Measurements from ENCODE around the gene NAT16. TPM values are rescaled to one million over a fixed set of nuclear protein-coding genes. Genes with fewer than 3 reads are reported as not detected.

Gene NAT16
- polyA plus RNA-seq, 1 of the 3 experiments (the other 2 are of a cell fraction), result 0.64 TPM

DNA sequence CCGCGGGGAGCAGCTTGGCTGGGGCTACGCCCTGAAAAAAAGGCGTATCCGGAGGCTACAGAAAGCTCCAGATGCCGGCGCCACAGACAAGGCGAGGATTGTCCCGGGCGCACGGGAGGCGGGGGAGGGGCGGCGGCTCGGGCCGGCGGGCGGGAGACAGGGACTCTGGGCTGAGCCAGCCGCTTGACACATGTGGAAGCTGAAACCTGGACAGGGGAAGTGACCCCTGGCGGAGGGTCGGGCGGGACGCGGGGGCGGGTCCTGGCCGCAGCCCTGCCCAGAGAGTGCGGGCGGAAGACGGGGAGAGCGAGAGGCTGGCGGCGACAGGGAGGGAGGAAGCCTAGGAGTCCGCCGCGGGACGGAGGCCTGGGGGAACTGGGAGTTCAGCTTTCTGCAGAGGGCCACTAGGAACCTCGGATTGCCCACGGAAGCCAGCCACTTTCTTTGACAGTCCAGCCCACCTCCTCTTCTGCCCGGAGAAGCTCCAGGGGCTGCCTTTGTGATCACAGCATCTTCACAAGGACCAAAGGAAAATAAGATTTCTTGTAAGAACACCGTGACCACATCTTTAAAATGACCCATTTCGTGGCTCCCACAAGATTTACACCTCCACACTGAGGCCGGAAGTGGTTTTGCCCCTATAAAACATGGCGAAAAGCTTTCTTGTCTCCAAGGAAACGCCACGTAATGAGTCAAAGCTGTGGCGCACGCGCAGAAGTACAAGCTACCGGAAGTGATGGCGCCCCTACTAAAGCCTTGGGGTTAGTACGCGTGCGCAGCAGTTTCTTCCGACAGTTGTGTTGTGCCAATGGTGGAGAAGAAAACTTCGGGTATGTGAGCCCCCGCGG is 37.5 kb upstream of the NAT16 start, which contains the start of the genes PLOD3 and ZNHIT1:
PLOD3 (minus strand) TSS at position 194 of the 848 bp plus-strand sequence. CDS start 307 bp downstream, outside the sequence.
ZNHIT1 (plus strand) TSS at position 778 of the 848 bp plus-strand sequence; CDS start at position 809, 31 bp downstream.
- H4K20me1 ChIP-seq (ENCODE audit: insufficient read depth), result peaks cover 5% of the 10 kb centered on the region
- H3K4me2 ChIP-seq, result peak within 1 kb of the TSS; percentile 95
- peak within 1 kb of the TSS; percentile 77 for H2AFZ ChIP-seq (ENCODE audit: low read depth)
- no peaks in the 10 kb centered on the region for H3K9me3 ChIP-seq
- WGBS (ENCODE audit: low lambda C conversion rate), result under 1% methylated on average over 35 of the region's 57 CpGs
- H3K27me3 ChIP-seq (ENCODE audit: insufficient read depth), result no peaks in the 10 kb centered on the region
- peaks cover 79% of the 10 kb centered on the region for H3K79me2 ChIP-seq (ENCODE audit: insufficient read depth)
- ChIA-PET POLR2A (interaction anchor here (0.6 to 4.1 kb wide), 26 partner anchors 8 to 1116 kb away, joined by 3 to 38 read pairs (median 4); partner anchors contain the start of genes AP4M1, CLDN15, FIS1 and MCM7), CTCF (interaction anchor here (0.7 to 7.6 kb wide), 25 partner anchors 9 to 512 kb away, joined by 3 to 60 read pairs (median 5); partner anchors contain the start of genes AP1S1, FIS1, MOGAT3 and POP7)
- peaks cover 8 to 27% of the 10 kb centered on the region in 2 experiments; a peak in 2 of 4 replicates for H3K4me1 ChIP-seq (ENCODE audit: control insufficient read depth in 1 of 2, insufficient read depth in 2 of 2, low read depth in 1 of 2, low read length in 1 of 2)
- peak within 1 kb of the TSS; percentile 93 to 95 for H3K27ac ChIP-seq (ENCODE audit: low read depth in 2 of 2, low read length in 1 of 2)
- H3K4me3 ChIP-seq (ENCODE audit: low read depth in 2 of 2, low read length in 1 of 2), result peak within 1 kb of the TSS; percentile 66 to 84
- no peaks in the 10 kb centered on the region for H3K9me2 ChIP-seq
- H3K9ac ChIP-seq, result peak within 1 kb of the TSS; percentile 81
- no peaks in the 10 kb centered on the region for H3F3A ChIP-seq (replicated peaks; ENCODE audit: insufficient read depth)
- peak; percentile 100 for DNase-seq
- H3K36me3 ChIP-seq (replicated peaks in 1 of 2; ENCODE audit: control insufficient read depth in 1 of 2, insufficient read depth in 2 of 2, low read length in 1 of 2), result peaks cover 9 to 20% of the 10 kb centered on the region in 2 experiments
- TF ChIP-seq RFX5 (IDR thresholded peaks at IDR 0.05; ENCODE audit: low read length) (0 out of 2 replicates have a peak, but pooled peaks have one; percentile 44), MEF2A (IDR thresholded peaks at IDR 0.05; ENCODE audit: borderline replicate concordance, low read depth) (no peak), POLR2AphosphoS5 (IDR thresholded peaks at IDR 0.05; ENCODE audit: low read depth, low read length) (peak; percentile 80; the same call in 1 of the 2 replicates), GABPA (IDR thresholded peaks at IDR 0.05; ENCODE audit: low read depth) (peak; percentile 87), RXRA (IDR thresholded peaks at IDR 0.05; ENCODE audit: borderline replicate concordance, low read depth) (no peak), GATA2 (CRISPR knock-in tag; IDR thresholded peaks at IDR 0.05) (no peak), NFIC (IDR thresholded peaks at IDR 0.05; ENCODE audit: borderline replicate concordance) (no peak), TEAD4 (IDR thresholded peaks at IDR 0.05; ENCODE audit: borderline replicate concordance, insufficient read depth) (no peak), SMC3 (IDR thresholded peaks at IDR 0.05; ENCODE audit: low read depth, low read length) (peak; percentile 7; the same call in 1 of the 2 replicates), EZH2phosphoT487 (IDR thresholded peaks at IDR 0.05; ENCODE audit: borderline replicate concordance, low read depth) (no peak), NRF1 (IDR thresholded peaks at IDR 0.05; ENCODE audit: low read depth, low read length) (peak; percentile 97), SIN3A (IDR thresholded peaks at IDR 0.05; ENCODE audit: borderline replicate concordance, low read depth, low read length) (peak; percentile 90), YY1 (IDR thresholded peaks at IDR 0.05; ENCODE audit: low read depth) (peak; percentile 99), FOXM1 (IDR thresholded peaks at IDR 0.05; ENCODE audit: low read depth) (no peak), CHD2 (IDR thresholded peaks at IDR 0.05; ENCODE audit: low read length, partially characterized antibody) (peak; percentile 84), TAF1 (IDR thresholded peaks at IDR 0.05; ENCODE audit: borderline replicate concordance, low read depth, low read length) (peak; percentile 60; the same call in 1 of the 2 replicates), FOSL2 (IDR thresholded peaks at IDR 0.05; ENCODE audit: borderline replicate concordance, low read depth) (no peak; the same call in 1 of the 2 replicates)
- TF ChIP-seq, protein P1, sequence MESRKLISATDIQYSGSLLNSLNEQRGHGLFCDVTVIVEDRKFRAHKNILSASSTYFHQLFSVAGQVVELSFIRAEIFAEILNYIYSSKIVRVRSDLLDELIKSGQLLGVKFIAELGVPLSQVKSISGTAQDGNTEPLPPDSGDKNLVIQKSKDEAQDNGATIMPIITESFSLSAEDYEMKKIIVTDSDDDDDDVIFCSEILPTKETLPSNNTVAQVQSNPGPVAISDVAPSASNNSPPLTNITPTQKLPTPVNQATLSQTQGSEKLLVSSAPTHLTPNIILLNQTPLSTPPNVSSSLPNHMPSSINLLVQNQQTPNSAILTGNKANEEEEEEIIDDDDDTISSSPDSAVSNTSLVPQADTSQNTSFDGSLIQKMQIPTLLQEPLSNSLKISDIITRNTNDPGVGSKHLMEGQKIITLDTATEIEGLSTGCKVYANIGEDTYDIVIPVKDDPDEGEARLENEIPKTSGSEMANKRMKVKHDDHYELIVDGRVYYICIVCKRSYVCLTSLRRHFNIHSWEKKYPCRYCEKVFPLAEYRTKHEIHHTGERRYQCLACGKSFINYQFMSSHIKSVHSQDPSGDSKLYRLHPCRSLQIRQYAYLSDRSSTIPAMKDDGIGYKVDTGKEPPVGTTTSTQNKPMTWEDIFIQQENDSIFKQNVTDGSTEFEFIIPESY (IDR thresholded peaks at IDR 0.05; ENCODE audit: borderline replicate concordance, low read depth), result peak; percentile 6; the same call in 1 of the 2 replicates
- TF ChIP-seq, protein P2, sequence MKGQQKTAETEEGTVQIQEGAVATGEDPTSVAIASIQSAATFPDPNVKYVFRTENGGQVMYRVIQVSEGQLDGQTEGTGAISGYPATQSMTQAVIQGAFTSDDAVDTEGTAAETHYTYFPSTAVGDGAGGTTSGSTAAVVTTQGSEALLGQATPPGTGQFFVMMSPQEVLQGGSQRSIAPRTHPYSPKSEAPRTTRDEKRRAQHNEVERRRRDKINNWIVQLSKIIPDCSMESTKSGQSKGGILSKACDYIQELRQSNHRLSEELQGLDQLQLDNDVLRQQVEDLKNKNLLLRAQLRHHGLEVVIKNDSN (IDR thresholded peaks at IDR 0.05; ENCODE audit: borderline replicate concordance, low read depth), result no peak; the same call in 1 of the 2 replicates
- TF ChIP-seq, protein P3, sequence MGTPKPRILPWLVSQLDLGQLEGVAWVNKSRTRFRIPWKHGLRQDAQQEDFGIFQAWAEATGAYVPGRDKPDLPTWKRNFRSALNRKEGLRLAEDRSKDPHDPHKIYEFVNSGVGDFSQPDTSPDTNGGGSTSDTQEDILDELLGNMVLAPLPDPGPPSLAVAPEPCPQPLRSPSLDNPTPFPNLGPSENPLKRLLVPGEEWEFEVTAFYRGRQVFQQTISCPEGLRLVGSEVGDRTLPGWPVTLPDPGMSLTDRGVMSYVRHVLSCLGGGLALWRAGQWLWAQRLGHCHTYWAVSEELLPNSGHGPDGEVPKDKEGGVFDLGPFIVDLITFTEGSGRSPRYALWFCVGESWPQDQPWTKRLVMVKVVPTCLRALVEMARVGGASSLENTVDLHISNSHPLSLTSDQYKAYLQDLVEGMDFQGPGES (IDR thresholded peaks at IDR 0.05; ENCODE audit: low read depth, low read length), result no peak
- TF ChIP-seq, protein P4, sequence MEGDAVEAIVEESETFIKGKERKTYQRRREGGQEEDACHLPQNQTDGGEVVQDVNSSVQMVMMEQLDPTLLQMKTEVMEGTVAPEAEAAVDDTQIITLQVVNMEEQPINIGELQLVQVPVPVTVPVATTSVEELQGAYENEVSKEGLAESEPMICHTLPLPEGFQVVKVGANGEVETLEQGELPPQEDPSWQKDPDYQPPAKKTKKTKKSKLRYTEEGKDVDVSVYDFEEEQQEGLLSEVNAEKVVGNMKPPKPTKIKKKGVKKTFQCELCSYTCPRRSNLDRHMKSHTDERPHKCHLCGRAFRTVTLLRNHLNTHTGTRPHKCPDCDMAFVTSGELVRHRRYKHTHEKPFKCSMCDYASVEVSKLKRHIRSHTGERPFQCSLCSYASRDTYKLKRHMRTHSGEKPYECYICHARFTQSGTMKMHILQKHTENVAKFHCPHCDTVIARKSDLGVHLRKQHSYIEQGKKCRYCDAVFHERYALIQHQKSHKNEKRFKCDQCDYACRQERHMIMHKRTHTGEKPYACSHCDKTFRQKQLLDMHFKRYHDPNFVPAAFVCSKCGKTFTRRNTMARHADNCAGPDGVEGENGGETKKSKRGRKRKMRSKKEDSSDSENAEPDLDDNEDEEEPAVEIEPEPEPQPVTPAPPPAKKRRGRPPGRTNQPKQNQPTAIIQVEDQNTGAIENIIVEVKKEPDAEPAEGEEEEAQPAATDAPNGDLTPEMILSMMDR (IDR thresholded peaks at IDR 0.05), result peak; percentile 25; the same call in 1 of the 2 replicates
- TF ChIP-seq, protein P5, sequence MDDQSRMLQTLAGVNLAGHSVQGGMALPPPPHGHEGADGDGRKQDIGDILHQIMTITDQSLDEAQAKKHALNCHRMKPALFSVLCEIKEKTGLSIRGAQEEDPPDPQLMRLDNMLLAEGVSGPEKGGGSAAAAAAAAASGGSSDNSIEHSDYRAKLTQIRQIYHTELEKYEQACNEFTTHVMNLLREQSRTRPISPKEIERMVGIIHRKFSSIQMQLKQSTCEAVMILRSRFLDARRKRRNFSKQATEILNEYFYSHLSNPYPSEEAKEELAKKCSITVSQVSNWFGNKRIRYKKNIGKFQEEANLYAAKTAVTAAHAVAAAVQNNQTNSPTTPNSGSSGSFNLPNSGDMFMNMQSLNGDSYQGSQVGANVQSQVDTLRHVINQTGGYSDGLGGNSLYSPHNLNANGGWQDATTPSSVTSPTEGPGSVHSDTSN (IDR thresholded peaks at IDR 0.05), result no peak; the same call in 1 of the 2 replicates

Data from SK-N-SH (cell line).